ENCODE results near the gene EHMT1. TPM values are rescaled to one million over a fixed set of nuclear protein-coding genes. Genes with fewer than 3 reads are reported as not detected.

EHMT1 gene
- polyA plus RNA-seq, 1 of the 3 experiments (the other 2 are of a cell fraction) = 39.5 TPM

DNA sequence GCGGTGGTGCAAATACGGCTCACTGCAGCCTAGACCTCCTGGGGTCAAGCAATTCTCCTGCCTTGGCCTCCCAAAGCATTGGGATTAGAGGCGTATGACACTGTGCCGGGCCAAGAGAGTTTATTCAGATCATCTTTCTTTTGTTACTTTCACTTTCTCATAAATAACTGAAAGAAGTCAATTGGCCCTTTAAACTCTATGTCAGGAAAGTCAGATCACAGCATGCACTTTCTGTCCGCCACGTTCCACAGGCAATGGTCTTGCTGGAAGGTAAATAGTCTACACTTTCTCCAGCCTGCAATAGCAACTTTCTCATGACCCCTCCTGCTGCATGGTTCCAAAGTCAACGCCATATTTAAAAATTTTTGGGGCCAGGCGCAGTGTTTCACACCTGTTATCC is 19.9 kb upstream of the EHMT1 start:
- H3K9ac ChIP-seq = no peak overlapping the region
- no peak overlapping the region for H3K27ac ChIP-seq (ENCODE audit: low read depth in 2 of 2, low read length in 1 of 2)
- H3F3A ChIP-seq (replicated peaks; ENCODE audit: insufficient read depth) = peaks cover 18% of the 10 kb centered on the region
- H3K27me3 ChIP-seq (ENCODE audit: insufficient read depth) = no peaks in the 10 kb centered on the region
- no peaks in the 10 kb centered on the region for H3K9me2 ChIP-seq
- ChIA-PET CTCF (interaction anchor here (0.8 kb wide), 1 partner anchor 211 kb away, joined by 3 read pairs; no protein-coding TSS in a partner anchor), POLR2A (no interaction called here)
- no peaks in the 10 kb centered on the region for H4K20me1 ChIP-seq (ENCODE audit: insufficient read depth)
- no peaks in the 10 kb centered on the region for H3K9me3 ChIP-seq
- no peak overlapping the region for H3K4me2 ChIP-seq
- H3K36me3 ChIP-seq (replicated peaks in 1 of 2; ENCODE audit: control insufficient read depth in 1 of 2, insufficient read depth in 2 of 2, low read length in 1 of 2) = no peaks in the 10 kb centered on the region
- no peak overlapping the region for H2AFZ ChIP-seq (ENCODE audit: low read depth)
- H3K79me2 ChIP-seq (ENCODE audit: insufficient read depth) = no peaks in the 10 kb centered on the region
- no peak for TF ChIP-seq EP300 (IDR thresholded peaks at IDR 0.05; ENCODE audit: borderline replicate concordance in 1 of 2, low read depth in 1 of 2, low read length in 1 of 2)
- TF ChIP-seq, protein P1, sequence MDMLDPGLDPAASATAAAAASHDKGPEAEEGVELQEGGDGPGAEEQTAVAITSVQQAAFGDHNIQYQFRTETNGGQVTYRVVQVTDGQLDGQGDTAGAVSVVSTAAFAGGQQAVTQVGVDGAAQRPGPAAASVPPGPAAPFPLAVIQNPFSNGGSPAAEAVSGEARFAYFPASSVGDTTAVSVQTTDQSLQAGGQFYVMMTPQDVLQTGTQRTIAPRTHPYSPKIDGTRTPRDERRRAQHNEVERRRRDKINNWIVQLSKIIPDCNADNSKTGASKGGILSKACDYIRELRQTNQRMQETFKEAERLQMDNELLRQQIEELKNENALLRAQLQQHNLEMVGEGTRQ (IDR thresholded peaks at IDR 0.05; ENCODE audit: borderline replicate concordance, low read depth, low read length) = no peak
- no peak for TF ChIP-seq NRF1 (IDR thresholded peaks at IDR 0.05; ENCODE audit: low read depth, low read length)
- TF ChIP-seq MXI1 (IDR thresholded peaks at IDR 0.05; ENCODE audit: low read depth, low read length) = no peak
- no peak for TF ChIP-seq TAF1 (IDR thresholded peaks at IDR 0.05; ENCODE audit: borderline replicate concordance, low read depth, low read length)
- no peaks in the 10 kb centered on the region; a peak in 1 of 4 replicates for H3K4me1 ChIP-seq (ENCODE audit: control insufficient read depth in 1 of 2, insufficient read depth in 2 of 2, low read depth in 1 of 2, low read length in 1 of 2)
- no peak for DNase-seq
- no peak overlapping the region for H3K4me3 ChIP-seq (ENCODE audit: low read depth in 2 of 2, low read length in 1 of 2)
- WGBS (ENCODE audit: low lambda C conversion rate) = 61% methylated on average over 7 of the region's 8 CpGs

DNA sequence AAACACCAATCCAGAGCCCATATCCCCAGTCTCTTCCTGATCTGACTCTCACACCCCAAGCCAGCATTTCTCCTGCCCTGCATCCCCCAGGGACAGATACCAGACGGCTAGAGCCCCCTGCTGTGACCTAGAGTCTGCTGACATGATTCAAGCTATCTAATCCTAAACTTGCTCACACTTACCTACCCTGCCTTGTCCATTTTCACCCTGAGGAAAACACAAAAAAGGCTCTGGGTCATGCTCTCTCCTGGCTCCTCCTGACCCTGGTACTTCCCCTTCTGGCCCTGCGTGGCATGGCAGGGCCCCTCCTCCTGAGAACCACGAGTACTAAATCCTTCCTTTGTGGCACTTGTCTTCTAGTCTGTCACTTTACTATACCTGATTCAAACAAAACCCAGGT is 16.1 kb upstream of the EHMT1 start:
- Histone ChIP-seq H3K27me3 (ENCODE audit: insufficient read depth) (no peaks in the 10 kb centered on the region), H3K4me1 (ENCODE audit: control insufficient read depth in 1 of 2, insufficient read depth in 2 of 2, low read depth in 1 of 2, low read length in 1 of 2) (peaks cover 0 to 17% of the 10 kb centered on the region in 2 experiments; a peak in 1 of 4 replicates), H3K4me2 (no peak overlapping the region), H3K9ac (no peak overlapping the region), H4K20me1 (ENCODE audit: insufficient read depth) (no peaks in the 10 kb centered on the region; the same call in 1 of the 2 replicates), H3K4me3 (ENCODE audit: low read depth in 2 of 2, low read length in 1 of 2) (no peak overlapping the region), H3K27ac (ENCODE audit: low read depth in 2 of 2, low read length in 1 of 2) (no peak overlapping the region), H2AFZ (ENCODE audit: low read depth) (peak overlapping the region; percentile 48; the same call in 1 of the 2 replicates), H3K9me2 (no peaks in the 10 kb centered on the region), H3F3A (replicated peaks; ENCODE audit: insufficient read depth) (peaks cover 17% of the 10 kb centered on the region), H3K79me2 (ENCODE audit: insufficient read depth) (peaks cover 14% of the 10 kb centered on the region; the same call in 1 of the 2 replicates), H3K9me3 (no peaks in the 10 kb centered on the region), H3K36me3 (replicated peaks in 1 of 2; ENCODE audit: control insufficient read depth in 1 of 2, insufficient read depth in 2 of 2, low read length in 1 of 2) (no peaks in the 10 kb centered on the region)
- TF ChIP-seq, protein P2, sequence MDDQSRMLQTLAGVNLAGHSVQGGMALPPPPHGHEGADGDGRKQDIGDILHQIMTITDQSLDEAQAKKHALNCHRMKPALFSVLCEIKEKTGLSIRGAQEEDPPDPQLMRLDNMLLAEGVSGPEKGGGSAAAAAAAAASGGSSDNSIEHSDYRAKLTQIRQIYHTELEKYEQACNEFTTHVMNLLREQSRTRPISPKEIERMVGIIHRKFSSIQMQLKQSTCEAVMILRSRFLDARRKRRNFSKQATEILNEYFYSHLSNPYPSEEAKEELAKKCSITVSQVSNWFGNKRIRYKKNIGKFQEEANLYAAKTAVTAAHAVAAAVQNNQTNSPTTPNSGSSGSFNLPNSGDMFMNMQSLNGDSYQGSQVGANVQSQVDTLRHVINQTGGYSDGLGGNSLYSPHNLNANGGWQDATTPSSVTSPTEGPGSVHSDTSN (IDR thresholded peaks at IDR 0.05) = no peak
- no peak for TF ChIP-seq ELF1 (IDR thresholded peaks at IDR 0.05)
- TF ChIP-seq ZBTB33 (IDR thresholded peaks at IDR 0.05; ENCODE audit: borderline replicate concordance, low read depth) = no peak
- no peak for TF ChIP-seq RFX5 (IDR thresholded peaks at IDR 0.05; ENCODE audit: low read length)
- TF ChIP-seq FOXJ3 (CRISPR knock-in tag; IDR thresholded peaks at IDR 0.05) = no peak
- no peak for TF ChIP-seq NFIC (IDR thresholded peaks at IDR 0.05; ENCODE audit: borderline replicate concordance)
- TF ChIP-seq, protein P3, sequence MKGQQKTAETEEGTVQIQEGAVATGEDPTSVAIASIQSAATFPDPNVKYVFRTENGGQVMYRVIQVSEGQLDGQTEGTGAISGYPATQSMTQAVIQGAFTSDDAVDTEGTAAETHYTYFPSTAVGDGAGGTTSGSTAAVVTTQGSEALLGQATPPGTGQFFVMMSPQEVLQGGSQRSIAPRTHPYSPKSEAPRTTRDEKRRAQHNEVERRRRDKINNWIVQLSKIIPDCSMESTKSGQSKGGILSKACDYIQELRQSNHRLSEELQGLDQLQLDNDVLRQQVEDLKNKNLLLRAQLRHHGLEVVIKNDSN (IDR thresholded peaks at IDR 0.05; ENCODE audit: borderline replicate concordance, low read depth) = no peak
- TF ChIP-seq, protein P1 (IDR thresholded peaks at IDR 0.05; ENCODE audit: borderline replicate concordance, low read depth, low read length) = no peak
- TF ChIP-seq EZH2phosphoT487 (IDR thresholded peaks at IDR 0.05; ENCODE audit: borderline replicate concordance, low read depth) = no peak
- TF ChIP-seq IRF3 (IDR thresholded peaks at IDR 0.05; ENCODE audit: low read depth, low read length) = no peak
- TF ChIP-seq YY1 (IDR thresholded peaks at IDR 0.05; ENCODE audit: low read depth) = no peak
- no peak for TF ChIP-seq TEAD4 (IDR thresholded peaks at IDR 0.05; ENCODE audit: borderline replicate concordance, insufficient read depth)
- TF ChIP-seq NRF1 (IDR thresholded peaks at IDR 0.05; ENCODE audit: low read depth, low read length) = no peak
- no peak for TF ChIP-seq SMC3 (IDR thresholded peaks at IDR 0.05; ENCODE audit: low read depth, low read length)
- TF ChIP-seq RCOR1 (IDR thresholded peaks at IDR 0.05; ENCODE audit: low read length) = no peak
- no peak for TF ChIP-seq RAD21 (IDR thresholded peaks at IDR 0.05; ENCODE audit: low read length)
- ChIA-PET CTCF (interaction anchor here (0.6 to 1.7 kb wide), 6 partner anchors 23 to 875 kb away, joined by 3 to 9 read pairs (median 3); partner anchors contain the start of gene MRPL41), POLR2A (no interaction called here)
- DNase-seq = no peak
- 28% methylated on average over 3 of the region's 3 CpGs for WGBS (ENCODE audit: low lambda C conversion rate)
